ENCODE data around the gene MTUS2. TPM values are rescaled to one million over a fixed set of nuclear protein-coding genes. Genes with fewer than 3 reads are reported as not detected.
"Not testable (repeated sequence)": the region's sequence is repeated elsewhere in the genome, so short reads cannot be mapped to it uniquely, and the experiment has no call there.

MTUS2 gene
- total RNA-seq, 1 donor from 2014 or later: 0.06 TPM

DNA sequence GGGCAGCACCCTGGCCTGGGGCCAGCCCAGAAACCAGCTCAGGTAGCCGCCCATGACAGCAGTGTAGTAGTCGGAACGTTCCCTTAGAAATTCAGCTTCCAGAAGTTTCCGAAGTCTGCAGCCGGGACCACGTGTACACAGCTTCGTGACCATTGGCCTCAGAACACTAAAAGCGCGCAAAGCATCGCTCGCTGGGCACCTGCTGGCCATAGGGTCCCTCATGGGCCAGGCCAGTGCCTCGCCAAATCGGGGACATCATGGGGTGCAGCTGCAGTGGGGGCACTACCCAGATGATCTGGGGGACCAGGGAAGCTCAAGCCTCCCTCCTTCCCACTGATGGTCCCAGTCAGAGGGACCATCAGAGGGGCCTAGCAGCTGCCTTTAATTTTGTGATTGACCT lies 384.5 kb downstream of the MTUS2 start:
- no peak for DNase-seq (ENCODE audit: extremely low read depth, low read depth, low spot score)

DNA sequence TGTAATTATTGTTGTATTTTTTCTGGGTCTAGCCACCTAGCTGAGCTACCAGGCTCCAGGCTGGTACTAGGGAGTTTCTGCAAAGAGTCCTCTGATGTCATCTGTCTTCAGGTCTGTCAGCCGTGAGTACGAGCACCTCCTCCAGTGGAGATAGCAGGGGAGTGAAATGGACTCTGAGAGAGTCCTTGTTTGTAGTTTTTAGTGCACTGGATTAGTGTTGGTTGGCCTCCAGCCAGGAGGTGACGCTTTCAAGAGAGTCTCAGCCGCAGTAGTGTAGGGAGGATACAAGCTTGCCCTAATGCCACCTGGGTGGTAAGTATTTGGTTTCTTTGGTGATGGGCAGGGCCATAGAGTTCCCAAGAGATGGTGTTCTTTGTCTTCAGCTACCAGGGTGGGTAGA lies 390.5 kb downstream of the MTUS2 start:
- DNase-seq (ENCODE audit: extremely low read depth, low read depth, low spot score): no peak

DNA sequence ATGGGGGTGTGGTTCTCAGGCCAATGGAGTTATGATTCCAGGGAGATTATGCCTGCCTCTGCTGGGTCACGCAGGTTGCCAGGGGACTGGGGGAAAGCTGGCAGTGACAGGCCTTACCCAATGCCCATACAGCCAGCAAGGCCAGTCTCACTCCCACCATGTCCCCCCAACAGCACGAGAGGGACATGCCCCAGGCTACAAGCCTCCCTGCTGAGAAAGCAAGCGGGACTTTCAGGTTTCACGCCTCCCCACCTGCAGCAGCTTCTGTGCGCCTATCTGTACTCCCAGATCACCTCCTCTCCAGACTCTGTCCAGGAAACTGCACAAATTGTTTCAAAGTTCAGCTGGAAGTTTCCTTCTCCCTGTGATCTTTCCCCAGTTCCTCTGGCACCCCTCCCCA lies 391.0 kb downstream of the MTUS2 start:
- not testable (repeated sequence) for DNase-seq (ENCODE audit: extremely low read depth, low read depth, low spot score)

DNA sequence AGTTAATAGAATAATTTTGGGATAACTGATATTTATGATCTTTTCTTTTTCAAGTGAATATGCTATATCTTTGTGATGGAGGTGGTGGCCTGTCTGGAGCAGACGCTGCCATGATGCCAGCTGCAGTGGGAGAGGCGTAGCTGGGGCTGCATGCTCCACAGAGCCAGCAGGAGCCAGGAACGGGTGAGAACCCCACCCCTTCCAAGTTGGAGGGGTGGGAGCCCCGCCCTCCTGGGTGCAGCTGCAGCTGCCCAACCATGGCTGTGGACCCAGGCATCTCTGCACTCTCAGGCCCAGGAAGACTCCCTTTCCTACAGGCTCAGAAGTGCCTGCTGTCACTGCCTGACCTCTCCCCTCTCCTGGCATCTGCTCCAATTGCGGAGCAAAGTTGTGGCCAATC lies 402.3 kb downstream of the MTUS2 start:
- no peak for DNase-seq (ENCODE audit: extremely low read depth, low read depth, low spot score)

DNA sequence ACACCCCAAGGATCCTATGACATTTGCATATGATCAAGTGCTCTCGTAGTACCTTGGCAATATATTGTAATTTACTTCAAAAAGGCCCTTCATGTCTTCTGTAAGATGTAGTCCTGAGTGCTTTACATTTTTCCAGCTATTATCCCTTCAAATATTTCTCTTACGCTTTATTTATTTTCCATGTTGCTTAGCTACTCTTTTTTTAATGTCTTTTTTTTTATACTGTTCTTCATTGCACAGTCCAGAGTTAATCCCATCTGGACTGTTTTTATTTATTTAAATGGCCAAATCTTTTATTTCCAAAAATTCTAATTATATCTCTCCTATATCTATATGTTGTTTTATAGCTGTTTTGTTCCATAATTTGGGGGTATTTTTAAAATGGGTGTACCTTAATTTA lies 404.1 kb downstream of the MTUS2 start:
- no peak for DNase-seq (ENCODE audit: extremely low read depth, low read depth, low spot score)

DNA sequence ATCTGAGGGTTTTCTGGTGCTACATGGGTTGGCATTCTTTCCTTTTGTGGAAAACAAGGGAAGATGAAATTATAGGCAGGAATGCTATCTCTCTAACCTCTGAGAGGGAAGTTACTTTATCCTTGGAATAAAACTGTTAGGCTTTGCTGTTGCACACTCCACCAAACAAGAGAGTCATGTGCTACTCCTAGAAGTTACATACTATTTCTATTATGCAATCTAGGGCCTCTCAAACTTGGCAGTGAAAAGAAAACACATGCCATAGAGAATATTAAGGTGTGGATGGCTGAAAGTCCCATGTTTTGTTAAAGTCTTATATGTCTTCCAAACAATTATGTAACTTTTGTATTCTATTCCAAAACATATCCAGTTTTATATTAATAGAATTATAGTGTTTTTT lies 407.4 kb downstream of the MTUS2 start:
- no peak for DNase-seq (ENCODE audit: extremely low read depth, low read depth, low spot score)

DNA sequence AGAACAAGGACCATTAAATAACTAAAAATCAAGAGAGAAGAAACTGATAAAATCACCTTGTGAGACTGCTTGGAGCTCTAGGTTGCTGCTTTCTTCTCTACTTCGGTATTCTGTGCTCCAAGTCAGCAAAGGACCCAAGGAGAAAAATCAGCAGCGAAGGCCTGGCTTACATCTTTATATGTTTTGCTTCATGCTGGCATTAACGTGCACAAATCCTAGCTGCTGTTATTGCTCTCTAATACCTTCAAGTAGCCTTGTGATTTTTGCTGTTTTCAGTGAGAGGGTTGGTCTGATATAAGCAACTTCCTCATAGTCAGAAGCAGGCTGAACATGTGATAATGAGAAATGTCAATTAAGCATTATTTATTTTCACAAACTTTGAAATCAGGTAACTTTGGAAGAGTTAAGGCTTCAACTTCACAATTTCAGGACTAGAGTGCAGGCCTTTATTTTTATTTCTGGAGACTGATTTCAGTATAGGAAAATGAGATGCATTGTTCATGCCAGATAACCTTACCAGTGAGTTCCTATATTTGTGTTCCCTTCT lies 410.2 kb downstream of the MTUS2 start:
- DNase-seq (ENCODE audit: extremely low read depth, low read depth, low spot score): no peak

DNA sequence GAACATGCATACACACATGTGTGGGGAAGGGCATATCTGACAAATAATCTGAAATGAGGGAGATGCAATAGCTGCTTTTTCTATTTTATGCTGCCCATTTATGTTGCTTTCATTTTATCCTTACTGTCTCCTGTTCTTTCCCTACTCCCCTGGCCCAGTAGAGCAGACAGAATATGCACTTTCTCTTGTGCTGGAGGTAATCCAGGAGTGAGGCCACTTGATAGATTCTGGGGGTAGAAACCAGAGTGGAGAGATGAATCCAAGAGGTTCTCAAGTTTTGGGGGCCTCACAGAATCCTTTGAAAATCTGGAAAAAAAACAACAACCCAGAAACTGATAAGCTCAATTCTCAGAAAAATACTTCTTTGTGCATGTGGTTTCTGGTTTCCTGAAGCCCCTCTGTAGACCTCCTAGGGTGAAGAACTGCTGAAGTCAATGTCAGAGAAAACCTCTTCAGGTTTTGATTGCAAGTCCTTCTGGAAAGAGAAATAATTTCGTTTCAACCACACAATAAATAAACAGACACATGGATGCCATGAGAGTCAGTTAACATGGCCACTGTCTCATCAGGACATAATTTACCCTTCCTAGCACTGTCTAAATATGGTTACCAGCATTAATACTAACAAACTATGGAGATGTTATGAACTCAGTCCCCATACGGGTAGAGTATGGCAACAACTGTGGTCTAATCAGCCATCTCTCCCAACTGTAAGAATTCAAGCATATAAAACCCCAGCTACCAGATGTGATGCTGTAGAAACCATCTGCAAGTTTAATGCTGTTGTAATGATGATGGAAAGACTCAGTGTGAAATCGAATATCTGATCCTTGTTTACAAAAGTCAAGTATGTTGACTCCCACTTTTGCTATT lies 419.8 kb downstream of the MTUS2 start:
- DNase-seq (ENCODE audit: extremely low read depth, low read depth, low spot score): no peak

DNA sequence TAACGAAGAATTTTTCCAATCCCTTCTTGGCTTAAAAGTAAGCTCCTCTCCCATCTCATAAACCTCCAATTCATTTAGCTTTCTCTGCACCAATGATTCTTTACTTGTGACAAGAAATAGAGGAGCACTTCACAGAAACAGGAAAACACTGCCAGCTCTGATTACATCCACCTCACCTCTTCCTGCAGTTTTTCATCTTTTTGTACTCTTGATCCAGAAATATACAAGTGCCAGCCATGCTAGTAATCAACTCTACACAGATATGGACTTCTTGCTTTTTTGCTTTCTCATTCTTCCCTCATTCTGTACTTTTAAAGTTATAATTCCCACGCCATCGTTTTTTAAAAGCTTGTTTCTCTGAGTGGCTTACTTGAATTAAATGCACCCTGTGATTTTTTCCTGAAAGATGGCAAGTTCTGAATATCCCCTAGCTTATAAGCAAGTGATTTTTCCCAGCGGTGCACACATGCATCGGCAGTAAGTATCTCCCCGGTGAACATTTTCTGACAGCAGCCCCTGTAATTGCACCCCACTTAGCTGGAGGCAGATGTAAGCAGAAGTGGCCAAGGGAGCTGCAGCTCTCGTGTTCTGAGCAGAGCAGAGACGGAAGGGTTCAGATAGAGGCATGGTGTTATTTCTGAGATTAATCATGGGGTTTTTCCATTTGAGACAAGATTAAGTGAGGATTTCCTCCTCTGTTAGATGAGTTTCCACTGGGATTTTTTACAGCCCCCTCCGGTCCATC lies 434.7 kb downstream of the MTUS2 start:
- no peak for DNase-seq (ENCODE audit: extremely low read depth, low read depth, low spot score)

DNA sequence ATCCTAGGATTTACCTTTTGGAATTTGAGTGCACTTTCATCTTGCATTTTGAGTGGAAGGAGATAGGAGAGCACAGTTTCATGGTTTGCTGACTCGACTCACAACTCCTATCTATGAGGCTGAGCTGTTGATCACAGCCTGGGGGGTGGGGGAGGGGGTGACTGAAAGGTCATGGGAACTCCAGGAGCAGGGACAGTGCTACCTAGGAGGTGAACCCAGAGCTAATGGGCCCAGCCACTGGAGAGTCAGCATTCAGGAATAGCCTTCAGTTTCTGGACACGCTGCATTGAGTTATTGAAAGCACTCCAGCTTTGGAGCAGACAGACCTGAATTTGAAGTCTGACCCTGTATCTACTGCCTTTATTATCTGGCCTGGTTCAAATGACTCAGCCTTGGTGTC lies 435.4 kb downstream of the MTUS2 start:
- no peak for DNase-seq (ENCODE audit: extremely low read depth, low read depth, low spot score)

DNA sequence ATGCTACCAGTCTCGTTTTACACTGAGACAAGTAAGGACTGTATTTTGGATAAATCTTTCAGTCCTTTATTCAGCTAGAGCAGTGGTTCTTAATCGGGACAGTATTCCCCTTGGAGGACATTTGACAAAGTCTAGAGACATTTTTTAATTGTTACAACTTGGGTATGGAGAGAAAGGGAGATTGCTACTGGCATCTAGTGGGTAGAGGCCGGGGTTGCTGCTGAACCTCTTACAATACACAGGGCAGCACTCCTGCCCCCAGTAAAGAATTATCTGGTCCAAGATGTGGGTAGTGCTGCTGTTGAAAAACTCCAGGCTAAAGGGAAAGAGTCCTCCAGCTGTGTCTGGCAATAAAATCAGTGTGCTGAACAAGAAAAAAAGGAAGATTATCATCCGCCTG lies 440.5 kb downstream of the MTUS2 start:
- no peak for DNase-seq (ENCODE audit: extremely low read depth, low read depth, low spot score)

DNA sequence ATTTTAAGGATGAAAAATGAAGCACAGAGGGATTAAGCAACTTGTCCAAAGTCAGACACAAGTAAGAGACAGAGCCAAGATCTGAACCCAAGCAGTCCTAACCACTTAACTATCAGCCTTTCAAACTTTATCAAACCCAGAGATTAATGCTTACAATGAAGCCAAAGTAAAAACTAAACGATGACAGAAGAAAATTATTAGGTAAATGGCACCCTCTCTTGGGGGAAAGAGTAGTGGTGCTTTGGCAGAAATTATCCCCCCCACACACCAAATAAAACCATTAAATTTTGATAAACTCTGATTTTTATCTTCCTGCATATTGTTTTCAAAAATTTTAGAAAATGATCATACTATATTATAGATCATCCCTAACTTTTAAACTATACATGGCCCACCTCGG lies 446.1 kb downstream of the MTUS2 start:
- no peak for DNase-seq (ENCODE audit: extremely low read depth, low read depth, low spot score)

DNA sequence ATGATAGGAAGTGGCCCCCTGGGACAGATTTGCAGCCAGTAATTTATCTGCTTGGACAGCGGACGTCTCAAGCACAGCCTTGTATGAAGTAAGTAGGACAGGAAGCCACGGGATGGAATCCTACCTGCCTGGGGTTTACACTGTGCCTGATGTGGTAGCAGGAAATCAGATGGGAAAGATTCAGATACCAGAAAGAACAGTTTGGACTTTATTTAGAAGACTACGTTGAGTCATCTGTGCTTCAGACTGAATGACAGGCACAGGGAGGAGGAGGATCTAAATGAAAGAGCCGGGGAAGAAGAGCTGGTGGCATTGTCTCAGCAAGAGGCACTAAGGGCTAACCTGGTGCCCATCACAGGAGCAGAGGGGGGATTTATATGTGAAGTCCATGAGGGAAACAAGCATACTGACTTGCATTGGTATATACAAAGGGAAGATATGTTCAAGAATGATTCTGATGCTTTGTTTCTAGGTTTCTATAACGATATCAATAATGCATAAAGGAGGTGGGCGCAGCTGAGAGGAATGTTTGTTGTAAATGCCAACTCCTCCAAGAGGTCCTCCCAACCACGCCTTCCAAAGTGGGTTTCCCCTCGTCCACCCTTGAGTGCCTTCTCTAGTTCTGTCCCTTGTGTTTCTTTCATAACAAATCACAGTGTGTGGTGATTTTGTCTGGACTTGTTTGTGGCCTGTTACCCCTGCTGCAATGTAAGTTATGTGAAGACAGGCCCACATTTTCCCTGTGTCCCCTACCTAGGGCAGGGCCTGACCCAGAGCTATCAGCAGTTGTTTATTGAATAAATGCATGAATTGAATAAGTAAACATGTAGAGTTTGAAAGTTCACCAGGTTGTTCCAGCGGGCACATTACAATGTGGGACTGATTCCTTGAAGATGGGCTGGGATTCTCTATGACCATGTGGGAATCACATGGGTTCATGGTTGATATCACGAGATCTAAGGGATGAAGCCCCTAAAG lies 446.9 kb downstream of the MTUS2 start:
- no peak for DNase-seq (ENCODE audit: extremely low read depth, low read depth, low spot score)

DNA sequence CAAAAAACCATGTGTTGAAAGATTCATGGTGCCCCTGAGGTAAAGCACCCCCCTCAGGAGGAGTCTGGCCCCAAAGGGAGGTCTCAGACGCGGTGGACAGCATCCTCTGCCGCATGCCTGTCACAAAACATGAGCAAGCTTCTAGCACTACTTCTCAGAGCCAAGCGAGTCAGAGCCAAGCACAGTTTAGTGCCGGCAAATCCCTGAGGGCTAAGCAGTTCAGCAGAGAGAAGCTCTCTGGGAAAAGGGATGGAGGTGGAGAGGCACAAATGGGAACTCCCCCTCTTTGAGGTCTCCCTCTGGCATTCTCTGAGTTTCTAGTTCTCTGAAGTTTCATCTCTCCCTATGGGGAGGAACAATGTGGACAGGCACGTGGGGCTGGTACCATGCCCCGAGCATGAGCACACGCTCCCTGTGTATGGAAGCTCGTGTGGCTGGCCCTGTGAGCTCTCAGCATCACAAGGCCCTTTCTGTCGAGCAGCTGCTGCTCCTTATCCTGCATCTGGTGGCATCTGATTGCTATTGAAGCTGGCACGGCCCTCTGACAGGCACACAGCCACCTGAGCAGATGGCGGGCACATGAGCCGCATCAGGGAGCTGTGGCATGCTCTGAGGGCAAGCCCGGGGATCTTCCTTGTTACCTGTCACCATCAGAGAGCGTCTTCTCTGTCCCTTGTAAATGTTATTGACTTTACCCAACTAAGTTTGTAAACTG lies 450.3 kb downstream of the MTUS2 start:
- no peak for DNase-seq (ENCODE audit: extremely low read depth, low read depth, low spot score)

DNA sequence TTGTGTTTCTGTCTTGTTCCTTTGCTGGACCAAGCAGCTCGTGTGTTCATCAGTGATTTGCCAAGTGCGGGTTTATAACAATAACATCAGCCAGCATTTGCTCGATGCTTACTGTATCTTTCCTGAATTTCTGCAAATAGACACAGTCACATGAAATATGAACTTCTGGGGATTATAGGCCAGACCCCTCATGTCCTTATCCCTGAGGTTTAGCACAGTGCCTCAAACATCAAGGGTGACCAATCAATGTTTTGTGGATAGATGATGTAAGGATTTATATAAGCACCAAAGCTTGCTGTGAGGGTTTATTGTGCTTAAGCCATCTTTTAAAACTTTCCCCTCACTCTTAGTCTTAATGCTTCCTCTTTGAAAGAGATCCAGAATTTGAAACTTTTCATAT lies 451.5 kb downstream of the MTUS2 start:
- DNase-seq (ENCODE audit: extremely low read depth, low read depth, low spot score): no peak

DNA sequence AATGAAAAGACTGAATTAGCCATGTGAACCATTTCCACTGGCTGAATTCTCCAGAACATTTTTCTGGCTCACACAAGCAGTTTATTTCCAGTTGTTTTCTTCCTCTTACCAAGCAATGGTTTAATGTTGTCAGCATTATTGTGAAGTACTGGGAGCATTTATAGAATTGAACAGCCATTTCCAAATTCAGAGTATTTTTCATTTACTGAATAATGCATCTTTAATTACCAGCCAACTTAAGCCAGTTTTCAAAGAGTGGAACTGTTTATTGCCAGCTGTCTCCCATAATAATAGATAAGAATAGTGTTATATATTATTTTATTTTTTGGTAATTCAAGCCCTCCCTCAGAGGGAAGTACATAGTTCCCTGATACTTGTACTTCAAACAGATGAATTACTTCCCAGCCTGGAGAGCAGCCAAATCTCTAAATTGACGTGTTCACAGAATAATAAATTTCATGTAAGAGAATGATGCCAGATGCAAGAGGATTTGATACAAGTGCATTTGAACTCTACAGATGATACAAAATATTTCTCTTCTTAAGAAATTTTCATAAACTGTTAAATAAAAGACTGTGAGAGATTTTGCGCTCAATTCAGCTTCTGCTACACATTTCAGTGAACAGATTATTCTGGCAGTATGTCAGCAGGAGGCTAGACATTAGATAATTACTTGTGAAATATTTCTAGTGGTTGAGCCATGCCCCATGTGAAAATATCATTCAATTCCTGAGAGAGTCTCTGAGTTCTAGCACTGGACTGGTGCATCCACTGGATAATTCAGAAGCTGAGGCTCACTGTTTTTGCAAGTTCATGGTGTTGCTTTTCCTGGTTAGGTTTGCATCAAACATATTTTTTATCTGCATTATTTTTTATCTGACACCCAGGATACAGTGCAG lies 459.5 kb downstream of the MTUS2 start:
- DNase-seq (ENCODE audit: extremely low read depth, low read depth, low spot score): no peak

DNA sequence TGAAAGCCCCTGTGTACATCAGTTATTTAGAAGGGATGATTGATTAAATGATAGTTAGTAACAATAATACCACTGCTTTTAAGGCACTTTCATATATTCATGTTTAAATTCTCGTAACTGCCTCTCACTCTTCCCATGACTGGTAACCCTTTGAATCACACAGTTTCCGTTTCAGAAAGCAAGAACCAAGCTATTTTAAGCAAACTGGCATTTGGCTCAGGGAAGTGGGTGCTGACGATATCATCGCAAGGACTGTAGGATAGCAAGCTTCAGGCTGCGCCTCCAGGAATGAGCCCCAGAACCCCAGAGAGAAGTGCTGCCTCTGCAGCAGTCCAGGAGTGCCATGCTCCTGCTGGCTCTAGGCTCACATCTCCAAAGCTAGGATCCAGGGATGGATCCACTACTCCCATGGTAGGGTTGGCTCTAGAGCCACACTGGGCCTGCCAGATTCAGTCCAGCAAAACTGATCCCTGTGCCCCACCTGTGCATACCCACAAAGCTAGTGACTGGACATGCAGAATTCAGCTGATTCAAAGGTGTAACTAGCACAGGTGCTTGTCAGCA lies 461.9 kb downstream of the MTUS2 start:
- no peak for DNase-seq (ENCODE audit: extremely low read depth, low read depth, low spot score)

DNA sequence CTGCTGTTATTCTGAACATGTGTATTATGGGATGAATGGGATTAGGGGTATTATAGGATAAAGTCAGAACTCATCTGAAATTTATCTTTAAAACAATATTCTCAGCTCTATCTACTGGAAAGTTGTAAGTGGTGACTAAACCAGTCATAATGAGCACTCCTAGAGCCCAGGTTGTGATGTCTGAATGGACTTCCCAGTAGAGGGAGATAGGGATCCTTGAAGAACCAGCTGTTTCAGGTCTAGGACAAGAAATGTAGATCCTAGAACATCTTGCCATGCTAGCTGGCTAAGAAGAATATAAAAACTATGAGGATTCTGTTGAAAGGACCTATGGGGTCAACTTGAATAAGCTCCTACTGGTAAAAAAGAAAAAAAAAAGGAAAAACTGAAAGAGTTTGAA lies 464.6 kb downstream of the MTUS2 start:
- no peak for DNase-seq (ENCODE audit: extremely low read depth, low read depth, low spot score)

DNA sequence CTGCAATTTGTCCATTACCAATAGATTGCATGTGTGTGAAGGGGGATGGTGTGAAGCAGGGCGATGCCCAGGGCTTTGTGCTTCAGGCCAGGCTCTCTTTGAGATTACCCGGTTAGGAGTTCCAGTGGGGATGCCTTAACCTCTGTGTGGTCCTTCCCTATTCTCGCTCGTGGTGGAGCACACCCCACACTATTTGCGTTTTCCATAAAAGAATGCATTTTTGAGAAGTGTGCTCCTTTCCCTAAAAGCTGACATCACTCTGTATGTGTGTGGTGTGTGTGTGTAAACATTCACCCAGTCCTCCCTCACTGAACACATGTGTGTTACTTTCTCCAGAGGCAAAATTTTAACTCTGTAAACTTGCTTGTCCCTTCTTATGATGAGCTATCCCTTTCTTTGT lies 467.1 kb downstream of the MTUS2 start:
- no peak for DNase-seq (ENCODE audit: extremely low read depth, low read depth, low spot score)
